GM19395 (cell line): ENCODE measurements around the gene PDGFA.

ENCODE experiments used
- ATAC-seq: cut with Tn5 transposase; IDR thresholded peaks from one replicate; pipeline ENCODE4 v1.9.1; 2021; ENCODE audit warnings: mild to moderate bottlenecking, moderate library complexity; ENCODE audit not compliant: unreplicated experiment

Gene PDGFA

GRCh38 chr7:517774-518629 is 1.6 kb downstream of the PDGFA start:
- no peak for ATAC-seq

DNA sequence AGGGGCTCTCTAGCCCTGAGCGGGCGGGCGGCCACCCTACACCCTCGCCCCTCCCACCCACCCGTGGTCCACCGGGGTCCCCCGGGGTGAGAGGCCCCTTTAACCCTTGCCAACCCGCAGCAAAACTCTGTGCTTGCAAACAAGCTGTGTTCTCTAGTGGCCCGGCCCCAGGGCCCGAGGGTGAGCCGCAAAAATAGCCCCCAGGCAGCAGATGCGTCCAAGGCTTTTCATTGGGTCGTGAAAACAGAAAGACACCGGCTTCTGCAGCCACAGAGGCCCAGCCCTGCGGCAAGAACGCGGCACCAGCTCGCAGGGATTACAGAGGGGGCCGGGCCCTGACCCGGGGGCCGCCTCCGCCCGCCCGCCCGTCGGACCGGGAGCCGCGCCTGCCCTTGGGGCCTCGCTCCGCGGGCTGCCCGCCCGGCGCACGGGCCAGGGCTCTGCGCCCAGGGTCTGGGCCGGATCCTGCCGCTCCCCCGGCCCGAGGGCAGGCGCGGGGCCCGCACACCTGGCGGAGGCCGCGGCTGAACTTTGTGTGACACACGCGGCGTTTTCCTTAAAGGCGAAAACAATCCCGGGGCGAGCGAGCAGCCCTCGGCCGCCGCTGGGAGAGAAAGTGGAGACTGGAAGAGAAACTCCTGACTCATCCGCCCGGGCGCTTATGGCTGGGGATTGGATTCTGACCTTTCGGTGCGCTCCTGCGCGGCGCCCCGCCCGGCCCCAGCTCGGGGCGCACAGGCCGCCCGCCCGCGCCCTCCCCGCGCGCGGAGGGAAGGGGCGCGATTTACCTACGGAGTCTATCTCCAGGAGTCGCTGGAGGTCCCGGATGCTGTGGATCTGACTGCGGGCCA is 2.8 kb downstream of the PDGFA start:
- ATAC-seq: no peak

GRCh38 chr7:516216-516605 is 3.4 kb downstream of the PDGFA start:
- no peak for ATAC-seq

- ATAC-seq: no peak
Observed at GRCh38 chr7:515628-516027, 4.0 kb downstream of the PDGFA start.

DNA sequence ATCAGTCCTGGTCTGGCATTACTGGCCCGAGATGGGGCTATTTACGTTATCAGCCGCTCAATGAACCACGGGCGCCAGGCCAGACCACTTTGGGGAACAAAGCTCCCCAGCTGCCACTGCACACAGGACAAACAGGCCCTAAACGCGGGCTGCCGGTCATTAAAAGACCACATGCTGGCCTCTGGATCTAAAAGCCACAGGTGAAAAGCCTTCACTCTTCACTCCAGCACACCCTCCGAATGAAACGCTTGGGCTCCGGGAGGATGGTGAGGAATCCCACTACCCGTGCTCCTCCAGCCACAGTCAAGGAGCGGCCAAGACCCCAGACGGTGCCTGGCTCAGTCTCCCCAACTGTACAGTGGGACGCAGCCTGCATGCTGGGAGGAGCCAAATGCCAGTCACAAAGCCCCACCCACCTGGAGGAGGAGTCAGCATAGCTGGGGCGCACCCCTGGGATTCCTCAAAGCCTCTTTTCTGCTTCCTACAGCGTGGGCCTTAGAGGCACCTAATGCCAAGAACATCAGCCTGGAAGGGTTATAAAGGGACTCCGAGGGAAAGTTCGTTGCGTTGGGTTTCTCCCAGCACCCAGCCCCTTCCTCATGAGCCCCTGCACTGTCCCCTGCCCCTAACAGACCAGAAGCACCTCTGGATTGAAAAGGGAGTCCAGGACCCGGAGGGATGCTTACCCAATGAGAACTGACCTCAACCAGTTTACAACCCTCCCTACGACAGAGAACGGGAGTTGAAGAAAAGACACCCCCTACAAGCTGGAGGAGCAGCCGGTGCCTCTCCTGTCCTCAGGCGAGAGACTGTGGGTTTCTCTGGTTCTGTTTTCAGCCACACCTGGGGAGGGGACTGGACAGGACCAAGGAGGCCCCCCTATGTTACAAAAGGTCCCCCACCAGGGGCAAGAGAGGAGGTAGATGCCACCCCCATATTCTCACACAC is 4.7 kb downstream of the PDGFA start:
- ATAC-seq: no peak

DNA sequence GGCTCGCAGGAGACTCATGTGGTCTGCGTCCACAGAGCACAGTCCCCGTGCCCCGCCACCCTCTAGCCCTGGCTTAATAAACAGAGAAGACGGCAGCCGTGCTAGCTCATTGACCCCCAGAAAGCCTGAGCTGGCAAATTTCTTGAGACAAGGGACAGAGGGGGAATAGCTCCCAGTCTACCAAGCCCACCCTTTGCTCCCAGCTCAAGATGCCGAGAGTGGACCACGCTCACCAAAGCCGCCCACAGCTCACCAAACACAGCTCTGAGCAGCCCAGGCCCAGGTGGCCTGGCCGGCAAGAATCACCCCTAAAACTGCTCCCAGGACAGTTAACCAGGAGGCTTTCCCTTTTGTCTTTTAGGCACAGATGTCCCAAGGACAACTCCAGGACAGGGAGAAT is 5.4 kb downstream of the PDGFA start:
- no peak for ATAC-seq

GRCh38 chr7:513521-514166 is 6.0 kb downstream of the PDGFA start:
- ATAC-seq: no peak

GRCh38 chr7:512541-513311 is 6.9 kb downstream of the PDGFA start:
- ATAC-seq: no peak

DNA sequence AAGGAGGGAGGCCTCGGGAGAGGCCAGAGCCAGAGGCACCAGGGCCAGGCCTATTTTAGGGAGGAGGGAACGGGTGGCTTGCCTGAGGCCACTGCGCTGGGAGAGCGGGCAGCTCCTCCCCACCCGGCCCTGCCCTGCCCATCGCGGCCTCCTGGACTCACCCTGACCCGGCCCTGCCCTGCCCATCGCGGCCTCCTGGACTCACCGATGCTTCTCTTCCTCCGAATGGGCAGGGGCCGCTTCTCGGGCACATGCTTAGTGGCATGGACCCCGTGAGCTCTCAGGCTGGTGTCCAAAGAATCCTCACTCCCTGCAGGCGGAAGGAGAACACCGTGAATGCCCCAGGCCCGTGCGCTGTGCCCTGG is 7.5 kb downstream of the PDGFA start:
- ATAC-seq: no peak

GRCh38 chr7:511476-512145 is 8.0 kb downstream of the PDGFA start:
- no peak for ATAC-seq

GRCh38 chr7:510782-511281 is 8.8 kb downstream of the PDGFA start:
- no peak for ATAC-seq

DNA sequence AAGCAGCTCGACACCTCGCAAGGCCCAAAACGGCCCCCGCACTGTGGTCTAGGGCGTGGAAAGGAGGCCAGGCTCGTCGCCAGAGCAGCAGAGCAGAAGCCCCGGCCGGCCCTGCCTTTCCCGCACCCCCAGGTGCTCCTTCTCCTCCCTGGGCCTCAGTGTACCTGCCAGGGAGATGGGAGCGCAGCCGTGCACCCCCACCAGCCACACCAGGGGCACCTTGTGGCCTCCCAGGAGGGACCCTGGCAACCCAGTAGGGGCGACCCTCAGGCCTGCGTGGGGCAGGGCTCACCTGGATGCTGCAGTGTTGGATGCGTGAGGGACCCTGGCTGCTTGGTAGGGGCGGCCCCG is 9.5 kb downstream of the PDGFA start:
- no peak for ATAC-seq

DNA sequence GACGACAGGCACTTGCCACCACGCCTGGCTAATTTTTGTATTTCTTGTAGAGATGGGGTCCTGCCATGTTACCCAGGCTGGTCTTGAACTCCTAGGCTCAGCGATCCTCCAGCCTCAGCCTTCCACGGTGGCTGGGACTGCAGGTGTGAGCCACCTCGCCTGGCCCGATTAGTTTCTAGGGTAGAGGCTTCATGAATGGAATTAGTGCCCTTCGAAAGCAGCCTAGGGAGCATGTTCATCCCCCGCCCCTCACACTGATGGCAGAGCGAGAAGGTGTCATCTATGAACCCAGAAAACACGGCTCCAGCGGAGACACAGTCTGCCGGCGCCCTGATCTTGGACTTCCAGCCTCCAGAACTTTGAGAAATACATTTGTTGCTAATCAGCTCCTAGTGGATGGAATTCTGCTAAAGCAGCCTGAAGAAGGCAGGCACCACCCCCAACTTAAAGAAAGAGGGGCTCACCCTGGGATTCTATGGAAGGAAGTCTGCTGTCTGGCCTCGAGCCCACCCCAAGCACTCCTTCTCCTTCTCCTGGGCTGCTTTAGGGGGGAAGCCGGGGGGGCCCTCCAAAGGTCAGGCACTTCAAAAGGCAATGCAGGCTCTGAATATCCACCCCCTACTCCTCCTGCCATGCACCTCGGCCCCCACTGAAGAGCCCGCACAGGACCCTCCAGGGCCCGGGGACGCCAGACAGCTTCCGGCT is 10.1 kb downstream of the PDGFA start:
- no peak for ATAC-seq

DNA sequence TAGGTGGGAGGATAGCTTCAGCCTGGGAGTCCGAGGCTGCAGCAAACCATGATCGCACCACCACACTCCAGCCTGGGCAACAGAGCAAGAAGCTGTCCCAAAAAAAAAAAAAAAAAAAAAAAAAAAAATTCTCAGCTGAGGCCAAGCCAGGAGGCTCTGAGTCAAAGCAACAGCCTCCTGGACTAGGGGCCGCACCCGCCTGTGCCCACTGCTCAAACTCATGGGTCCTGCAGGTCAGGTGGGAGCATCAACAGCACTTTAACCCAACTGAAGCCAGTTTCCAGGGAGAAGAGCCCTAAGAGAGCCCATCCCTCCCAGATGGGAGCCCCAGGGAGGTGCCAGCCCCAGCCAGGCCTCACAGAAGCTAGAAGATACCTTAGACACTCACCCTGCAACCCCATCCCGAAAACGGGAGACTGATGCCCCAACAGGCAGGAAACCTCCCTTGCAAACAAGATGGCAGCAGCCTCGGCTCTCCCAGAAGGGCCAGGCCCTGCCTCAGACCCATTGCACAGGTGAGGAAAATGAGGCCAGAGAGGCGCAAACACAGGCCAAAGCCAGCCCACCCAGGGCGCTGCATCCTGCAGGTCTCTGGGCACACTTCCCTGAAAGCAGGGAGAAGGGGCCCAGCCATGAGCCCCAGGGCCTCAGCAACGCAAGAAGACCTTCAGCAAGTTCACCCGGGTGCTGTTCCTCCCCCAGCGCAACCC is 11.0 kb downstream of the PDGFA start:
- no peak for ATAC-seq

- ATAC-seq: no peak
Observed at GRCh38 chr7:507623-508300, 11.9 kb downstream of the PDGFA start.

GRCh38 chr7:506921-507622 is 12.6 kb downstream of the PDGFA start:
- no peak for ATAC-seq

- ATAC-seq: no peak
Observed at GRCh38 chr7:506391-506831, 13.2 kb downstream of the PDGFA start.
